Measurements from ENCODE around the gene TMEM74B.

TMEM74B gene

GRCh38 chr20:1214838-1215261 lies 30.1 kb upstream of the TMEM74B start:
- no peak overlapping the region for H3K4me3 ChIP-seq (ENCODE audit: severe bottlenecking)
- ATAC-seq (ENCODE audit: low read depth) = no peak
- no peak overlapping the region for H3K27ac ChIP-seq (ENCODE audit: poor library complexity, severe bottlenecking)
- H3K27me3 ChIP-seq (ENCODE audit: insufficient read depth, poor library complexity, severe bottlenecking) = peaks cover 23% of the 10 kb centered on the region
- no peak for DNase-seq (ENCODE audit: low spot score)
- H3K4me1 ChIP-seq (ENCODE audit: insufficient read depth, poor library complexity, severe bottlenecking) = no peaks in the 10 kb centered on the region
- TF ChIP-seq CTCF (IDR thresholded peaks at IDR 0.05; ENCODE audit: poor library complexity, severe bottlenecking) = no peak
- no peaks in the 10 kb centered on the region for H3K9me3 ChIP-seq (ENCODE audit: severe bottlenecking)
- no peaks in the 10 kb centered on the region for H3K36me3 ChIP-seq (ENCODE audit: low read depth)

GRCh38 chr20:1212607-1213396 lies 28.0 kb upstream of the TMEM74B start:
- peak; percentile 96 for TF ChIP-seq CTCF (IDR thresholded peaks at IDR 0.05; ENCODE audit: poor library complexity, severe bottlenecking)
- no peak for DNase-seq (ENCODE audit: low spot score)
- Histone ChIP-seq H3K4me3 (ENCODE audit: severe bottlenecking) (no peak overlapping the region), H3K27me3 (ENCODE audit: insufficient read depth, poor library complexity, severe bottlenecking) (peaks cover 12% of the 10 kb centered on the region), H3K36me3 (ENCODE audit: low read depth) (no peaks in the 10 kb centered on the region), H3K27ac (ENCODE audit: poor library complexity, severe bottlenecking) (no peak overlapping the region), H3K4me1 (ENCODE audit: insufficient read depth, poor library complexity, severe bottlenecking) (no peaks in the 10 kb centered on the region), H3K9me3 (ENCODE audit: severe bottlenecking) (no peaks in the 10 kb centered on the region)
- peak; percentile 91 for ATAC-seq (ENCODE audit: low read depth)

- H3K27ac ChIP-seq (ENCODE audit: poor library complexity, severe bottlenecking) = no peak overlapping the region
- DNase-seq (ENCODE audit: low spot score) (no peak), ATAC-seq (ENCODE audit: low read depth) (no peak)
- peaks cover 12% of the 10 kb centered on the region for H3K27me3 ChIP-seq (ENCODE audit: insufficient read depth, poor library complexity, severe bottlenecking)
- no peaks in the 10 kb centered on the region for H3K36me3 ChIP-seq (ENCODE audit: low read depth)
- no peaks in the 10 kb centered on the region for H3K9me3 ChIP-seq (ENCODE audit: severe bottlenecking)
- no peak for TF ChIP-seq CTCF (IDR thresholded peaks at IDR 0.05; ENCODE audit: poor library complexity, severe bottlenecking)
- no peaks in the 10 kb centered on the region for H3K4me1 ChIP-seq (ENCODE audit: insufficient read depth, poor library complexity, severe bottlenecking)
- no peak overlapping the region for H3K4me3 ChIP-seq (ENCODE audit: severe bottlenecking)
Observed at GRCh38 chr20:1212023-1212422, 27.2 kb upstream of the TMEM74B start.

- no peak for ATAC-seq (ENCODE audit: low read depth)
- H3K27me3 ChIP-seq (ENCODE audit: insufficient read depth, poor library complexity, severe bottlenecking) = peaks cover 12% of the 10 kb centered on the region
- no peak for TF ChIP-seq CTCF (IDR thresholded peaks at IDR 0.05; ENCODE audit: poor library complexity, severe bottlenecking)
- H3K4me1 ChIP-seq (ENCODE audit: insufficient read depth, poor library complexity, severe bottlenecking) = no peaks in the 10 kb centered on the region
- H3K4me3 ChIP-seq (ENCODE audit: severe bottlenecking) = no peak overlapping the region
- H3K27ac ChIP-seq (ENCODE audit: poor library complexity, severe bottlenecking) = no peak overlapping the region
- no peaks in the 10 kb centered on the region for H3K36me3 ChIP-seq (ENCODE audit: low read depth)
- H3K9me3 ChIP-seq (ENCODE audit: severe bottlenecking) = no peaks in the 10 kb centered on the region
- DNase-seq (ENCODE audit: low spot score) = no peak
Observed at GRCh38 chr20:1210501-1210900, 25.7 kb upstream of the TMEM74B start.
